Fibroblast of pulmonary artery (primary cell): ENCODE measurements around the gene PPP1CB.

Experiments used
- DNase-seq: peaks from one replicate; pipeline ENCODE4 v3.0.0-alpha.2; 2010; ENCODE audit warnings: low read depth
- H3K4me3 ChIP-seq: replicated peaks from 2 replicates; pipeline ENCODE4 v1.5.1; 2011; ENCODE audit warnings: low read depth, mild to moderate bottlenecking, control low read depth, low read length, moderate library complexity
- TF ChIP-seq, protein P1 (sequence below): IDR thresholded peaks from 2 replicates; pipeline ENCODE4 v1.5.1; 2011; ENCODE audit warnings: mild to moderate bottlenecking, control low read depth, low read length, inconsistent platforms; ENCODE audit errors: missing control alignments

Gene PPP1CB

DNA sequence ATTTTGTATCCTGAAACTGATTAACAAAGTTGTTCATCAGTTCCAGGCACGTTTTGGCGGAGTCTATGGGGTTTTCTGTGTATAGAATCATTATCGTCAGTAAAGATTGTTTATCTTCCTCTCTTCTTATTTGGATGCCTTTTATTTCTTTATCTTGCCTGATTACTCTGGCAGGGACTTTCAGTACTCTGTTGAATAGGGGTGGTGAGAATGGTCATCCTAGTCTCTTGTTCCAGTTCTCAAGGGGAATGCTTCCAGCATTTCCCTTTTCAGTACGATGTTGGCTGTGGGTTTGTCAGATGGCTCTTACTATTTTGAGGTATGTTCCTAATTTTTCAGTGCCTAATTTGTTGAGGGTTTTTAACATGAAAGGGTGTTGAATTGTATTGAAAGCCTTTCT, 45.0 kb downstream of the PPP1CB start:
- TF ChIP-seq, protein P1, sequence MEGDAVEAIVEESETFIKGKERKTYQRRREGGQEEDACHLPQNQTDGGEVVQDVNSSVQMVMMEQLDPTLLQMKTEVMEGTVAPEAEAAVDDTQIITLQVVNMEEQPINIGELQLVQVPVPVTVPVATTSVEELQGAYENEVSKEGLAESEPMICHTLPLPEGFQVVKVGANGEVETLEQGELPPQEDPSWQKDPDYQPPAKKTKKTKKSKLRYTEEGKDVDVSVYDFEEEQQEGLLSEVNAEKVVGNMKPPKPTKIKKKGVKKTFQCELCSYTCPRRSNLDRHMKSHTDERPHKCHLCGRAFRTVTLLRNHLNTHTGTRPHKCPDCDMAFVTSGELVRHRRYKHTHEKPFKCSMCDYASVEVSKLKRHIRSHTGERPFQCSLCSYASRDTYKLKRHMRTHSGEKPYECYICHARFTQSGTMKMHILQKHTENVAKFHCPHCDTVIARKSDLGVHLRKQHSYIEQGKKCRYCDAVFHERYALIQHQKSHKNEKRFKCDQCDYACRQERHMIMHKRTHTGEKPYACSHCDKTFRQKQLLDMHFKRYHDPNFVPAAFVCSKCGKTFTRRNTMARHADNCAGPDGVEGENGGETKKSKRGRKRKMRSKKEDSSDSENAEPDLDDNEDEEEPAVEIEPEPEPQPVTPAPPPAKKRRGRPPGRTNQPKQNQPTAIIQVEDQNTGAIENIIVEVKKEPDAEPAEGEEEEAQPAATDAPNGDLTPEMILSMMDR: no peak
- DNase-seq: no peak
- H3K4me3 ChIP-seq: no peak overlapping the region

DNA sequence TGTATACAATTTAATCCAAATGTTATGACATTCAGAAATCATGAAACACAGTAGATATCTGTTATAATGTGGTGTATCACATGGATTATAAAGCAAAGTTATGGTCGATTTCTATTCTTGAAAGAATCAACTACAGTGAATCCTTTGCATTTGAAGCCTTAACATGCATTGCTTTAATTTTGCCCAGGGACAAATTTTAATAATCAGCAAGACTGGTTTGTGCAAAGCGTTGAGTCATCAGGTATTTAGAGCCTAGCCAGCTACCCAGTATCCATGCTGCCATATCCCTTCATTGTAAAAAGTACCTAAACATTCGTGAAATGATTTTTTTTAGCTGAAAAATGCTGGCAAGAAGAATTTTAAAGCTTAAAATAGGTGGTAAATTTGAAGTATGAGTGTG, 50.1 kb downstream of the PPP1CB start:
- DNase-seq: peak; percentile 25
- TF ChIP-seq, protein P1: no peak
- no peak overlapping the region for H3K4me3 ChIP-seq

DNA sequence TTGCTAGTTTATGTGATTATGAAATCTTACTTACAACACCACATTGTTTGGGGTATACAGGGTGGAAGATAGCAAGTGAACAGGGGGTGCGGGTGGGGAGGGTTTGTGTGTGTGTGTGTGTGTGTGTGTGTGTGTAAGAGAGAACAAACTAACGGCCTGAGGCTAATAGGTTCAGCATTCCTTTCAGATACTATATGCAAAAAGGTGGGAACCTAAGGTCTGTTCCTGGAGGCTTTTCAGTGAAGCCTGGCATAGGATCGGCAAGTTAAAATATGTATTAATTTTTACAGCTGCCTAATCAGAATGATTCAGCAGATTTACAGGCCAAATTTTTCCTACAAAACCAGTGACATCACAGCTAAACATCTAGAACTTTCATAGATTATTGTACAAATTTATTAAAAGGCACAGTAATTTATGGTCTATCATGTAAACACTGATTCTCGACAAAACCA, 51.4 kb downstream of the PPP1CB start:
- DNase-seq: peak; percentile 56
- TF ChIP-seq, protein P1: no peak

DNA sequence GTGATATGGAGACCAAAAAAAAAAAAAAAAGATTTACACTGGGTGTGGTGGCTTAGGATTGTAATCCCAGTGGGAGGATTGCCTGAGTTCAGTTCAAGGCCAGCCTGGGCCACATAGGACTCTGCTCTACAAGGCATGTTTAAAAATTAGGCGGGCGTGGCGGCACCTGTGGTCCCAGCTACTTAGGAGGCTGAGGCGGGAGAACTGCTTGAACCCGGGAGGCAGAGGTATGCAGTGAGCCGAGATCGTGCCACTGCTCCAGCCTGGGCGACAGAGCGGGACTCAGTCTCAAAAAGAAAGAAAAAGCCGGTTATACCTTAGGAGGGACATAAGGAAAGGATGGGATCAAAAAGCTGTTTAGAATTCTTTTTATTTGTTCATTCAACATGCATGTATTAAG, 58.3 kb downstream of the PPP1CB start:
- peak overlapping the region; percentile 53 for H3K4me3 ChIP-seq
- no peak for DNase-seq
- TF ChIP-seq, protein P1: no peak

More for the DNA sequence above, 51.4 kb downstream of the PPP1CB start:
- no peak overlapping the region for H3K4me3 ChIP-seq

DNA sequence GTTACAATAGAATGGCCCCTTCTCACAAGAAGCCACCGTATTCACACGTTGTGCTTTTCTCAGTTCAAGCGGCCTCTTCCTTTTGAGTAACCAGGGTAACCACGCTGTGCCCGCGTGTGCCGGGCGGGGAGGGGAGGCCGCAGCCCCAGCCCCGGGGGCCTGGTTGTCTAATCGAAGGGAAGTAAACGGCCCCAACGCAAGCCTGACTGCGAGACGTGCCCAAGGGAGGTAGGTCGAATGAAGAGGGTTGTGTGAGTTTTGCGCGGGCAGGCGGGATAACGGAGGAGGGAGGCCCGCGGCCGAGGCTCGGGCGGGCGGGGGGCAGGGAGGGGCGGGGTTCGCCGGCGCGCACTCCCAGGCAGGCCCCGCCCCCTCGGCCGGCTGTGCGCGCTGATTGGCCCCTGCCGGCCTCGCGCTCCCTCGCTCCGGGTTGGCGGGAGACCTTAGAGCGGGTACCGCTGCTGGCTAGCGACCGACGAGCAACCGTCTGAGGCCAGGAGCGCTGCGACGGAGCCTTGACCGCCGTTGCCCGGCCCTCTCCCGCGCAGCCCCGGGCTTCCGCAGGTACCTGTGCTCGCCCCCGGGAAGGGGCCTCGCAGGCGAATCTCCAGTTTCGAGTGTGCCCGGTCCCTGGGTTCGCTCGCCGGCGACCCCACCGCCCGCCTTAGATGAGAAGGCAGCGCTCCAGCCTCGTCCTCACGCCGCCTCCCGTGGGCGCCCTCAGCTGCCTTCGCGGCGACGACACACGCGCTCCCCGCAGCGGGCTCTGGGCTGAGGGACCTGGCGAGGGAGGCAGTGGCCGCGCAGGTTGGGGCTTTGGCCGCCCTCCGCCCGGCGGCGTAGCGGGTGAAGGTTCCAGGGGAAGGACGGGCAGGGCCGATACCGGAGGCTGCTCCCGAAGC, 59.0 kb downstream of the PPP1CB start, which contains the start of gene SPDYA:
TSS of gene SPDYA (plus strand) at position 451 of the 902 bp plus-strand sequence. CDS start 5,181 bp downstream, outside the sequence.
- peak; percentile 69 for DNase-seq
- TF ChIP-seq, protein P1: no peak
- peak within 1 kb of the TSS; percentile 53 for H3K4me3 ChIP-seq

DNA sequence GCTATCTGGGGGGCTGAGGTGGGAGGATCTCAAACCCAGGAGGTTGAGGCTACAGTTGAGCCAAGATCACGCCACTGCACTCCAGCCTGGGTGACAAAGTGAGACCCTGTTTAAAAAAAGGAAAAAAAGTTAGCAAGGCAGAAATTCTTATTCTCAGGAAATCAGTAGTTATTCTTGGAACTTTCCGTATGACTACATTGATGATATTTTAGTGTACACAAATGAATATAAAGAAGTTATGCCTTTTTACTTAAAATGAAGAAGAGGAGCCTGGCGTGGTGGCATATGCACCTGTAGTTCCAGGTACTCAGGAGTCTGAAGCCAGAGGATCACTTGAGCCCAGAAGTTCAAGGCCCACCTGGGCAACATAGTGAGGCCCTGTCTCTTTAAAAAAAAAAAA, 66.4 kb downstream of the PPP1CB start:
- DNase-seq: no peak
- H3K4me3 ChIP-seq: no peak overlapping the region
- TF ChIP-seq, protein P1: no peak
